OCI-LY1 (cell line): ENCODE results near the gene UBA6.

Source experiments
- EZH2 ChIP-seq: fragments of 200-600 bp; sonication (generic), shearing (Covaris generic); IDR thresholded peaks from 2 replicates; pipeline ENCODE4 v1.8.0; 2017; ENCODE audit warnings: borderline replicate concordance, mixed run types, mild to moderate bottlenecking, antibody characterized with exemption, low read length, moderate library complexity, mixed read lengths
- TF ChIP-seq, protein P1 (sequence below): fragments of 200-600 bp; sonication (generic), shearing (Covaris generic); IDR thresholded peaks from 2 replicates; pipeline ENCODE4 v1.5.1; 2017; ENCODE audit warnings: mild to moderate bottlenecking, antibody characterized with exemption, low read length, moderate library complexity, mixed read lengths

DNA sequence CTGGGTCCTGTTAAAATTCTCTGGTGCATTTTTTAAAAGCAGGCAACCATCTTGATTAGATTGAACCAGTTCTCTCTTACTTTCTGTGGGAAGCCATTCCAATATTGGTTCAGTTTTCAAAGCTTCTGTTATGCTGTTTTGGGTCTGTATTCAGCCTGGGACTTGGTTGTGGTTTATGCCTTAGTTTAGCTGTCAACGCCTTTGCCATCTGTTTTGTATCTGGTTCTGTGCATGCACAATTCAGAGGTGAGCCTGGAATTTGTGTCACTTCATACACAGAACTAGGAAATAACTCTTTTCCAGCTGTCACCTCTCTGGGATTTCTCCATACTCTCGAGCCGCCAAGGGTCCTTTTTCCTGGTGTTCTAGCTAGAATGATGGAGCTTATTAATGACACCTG lies 96.2 kb downstream of the UBA6 start:
- TF ChIP-seq, protein P1, sequence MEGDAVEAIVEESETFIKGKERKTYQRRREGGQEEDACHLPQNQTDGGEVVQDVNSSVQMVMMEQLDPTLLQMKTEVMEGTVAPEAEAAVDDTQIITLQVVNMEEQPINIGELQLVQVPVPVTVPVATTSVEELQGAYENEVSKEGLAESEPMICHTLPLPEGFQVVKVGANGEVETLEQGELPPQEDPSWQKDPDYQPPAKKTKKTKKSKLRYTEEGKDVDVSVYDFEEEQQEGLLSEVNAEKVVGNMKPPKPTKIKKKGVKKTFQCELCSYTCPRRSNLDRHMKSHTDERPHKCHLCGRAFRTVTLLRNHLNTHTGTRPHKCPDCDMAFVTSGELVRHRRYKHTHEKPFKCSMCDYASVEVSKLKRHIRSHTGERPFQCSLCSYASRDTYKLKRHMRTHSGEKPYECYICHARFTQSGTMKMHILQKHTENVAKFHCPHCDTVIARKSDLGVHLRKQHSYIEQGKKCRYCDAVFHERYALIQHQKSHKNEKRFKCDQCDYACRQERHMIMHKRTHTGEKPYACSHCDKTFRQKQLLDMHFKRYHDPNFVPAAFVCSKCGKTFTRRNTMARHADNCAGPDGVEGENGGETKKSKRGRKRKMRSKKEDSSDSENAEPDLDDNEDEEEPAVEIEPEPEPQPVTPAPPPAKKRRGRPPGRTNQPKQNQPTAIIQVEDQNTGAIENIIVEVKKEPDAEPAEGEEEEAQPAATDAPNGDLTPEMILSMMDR, result no peak
- no peak for TF ChIP-seq EZH2
